ENCODE results near the gene ZMYND10. TPM values are rescaled to one million over a fixed set of nuclear protein-coding genes. Genes with fewer than 3 reads are reported as not detected.

The ZMYND10 gene
- total and polyA plus RNA-seq, 8 donors = 1.6 to 25.5 (median 17.2) TPM

DNA sequence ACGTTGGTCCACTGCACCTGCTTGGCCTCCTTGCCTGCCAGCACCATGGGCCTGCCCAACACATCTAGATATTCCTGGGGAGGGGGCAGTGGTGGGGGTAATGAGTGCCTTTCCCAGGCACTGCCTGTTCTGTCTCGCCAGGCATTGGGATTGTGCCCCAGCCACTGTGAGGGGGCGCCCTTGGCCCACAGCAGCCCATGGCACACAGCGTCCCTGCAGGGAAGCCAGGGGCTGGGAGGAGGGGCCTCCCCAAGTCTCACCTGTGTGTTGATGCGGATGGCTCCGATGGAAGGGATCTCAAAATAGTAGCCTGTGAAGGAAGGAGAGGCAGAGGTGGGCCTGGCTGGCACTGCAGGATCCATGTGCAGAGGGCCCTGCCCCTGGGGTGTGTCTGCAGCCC lies 32.5 kb upstream of the ZMYND10 start:
- intact Hi-C loops (cut with DNase I) = loop anchor here in 1 of 2 donors (10.0 kb wide), 1 partner anchor 157 kb away; no protein-coding TSS in a partner anchor
- no peak for DNase-seq
- H3K27ac ChIP-seq = no peak overlapping the region
- H3K27me3 ChIP-seq = no peaks in the 10 kb centered on the region
- no peaks in the 10 kb centered on the region for H3K4me1 ChIP-seq
- TF ChIP-seq, protein P1, sequence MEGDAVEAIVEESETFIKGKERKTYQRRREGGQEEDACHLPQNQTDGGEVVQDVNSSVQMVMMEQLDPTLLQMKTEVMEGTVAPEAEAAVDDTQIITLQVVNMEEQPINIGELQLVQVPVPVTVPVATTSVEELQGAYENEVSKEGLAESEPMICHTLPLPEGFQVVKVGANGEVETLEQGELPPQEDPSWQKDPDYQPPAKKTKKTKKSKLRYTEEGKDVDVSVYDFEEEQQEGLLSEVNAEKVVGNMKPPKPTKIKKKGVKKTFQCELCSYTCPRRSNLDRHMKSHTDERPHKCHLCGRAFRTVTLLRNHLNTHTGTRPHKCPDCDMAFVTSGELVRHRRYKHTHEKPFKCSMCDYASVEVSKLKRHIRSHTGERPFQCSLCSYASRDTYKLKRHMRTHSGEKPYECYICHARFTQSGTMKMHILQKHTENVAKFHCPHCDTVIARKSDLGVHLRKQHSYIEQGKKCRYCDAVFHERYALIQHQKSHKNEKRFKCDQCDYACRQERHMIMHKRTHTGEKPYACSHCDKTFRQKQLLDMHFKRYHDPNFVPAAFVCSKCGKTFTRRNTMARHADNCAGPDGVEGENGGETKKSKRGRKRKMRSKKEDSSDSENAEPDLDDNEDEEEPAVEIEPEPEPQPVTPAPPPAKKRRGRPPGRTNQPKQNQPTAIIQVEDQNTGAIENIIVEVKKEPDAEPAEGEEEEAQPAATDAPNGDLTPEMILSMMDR (IDR thresholded peaks at IDR 0.05) = no peak
- no peaks in the 10 kb centered on the region for H3K9me3 ChIP-seq
- no peak for ATAC-seq
- H3K4me3 ChIP-seq = no peak overlapping the region
- no peaks in the 10 kb centered on the region for H3K36me3 ChIP-seq

DNA sequence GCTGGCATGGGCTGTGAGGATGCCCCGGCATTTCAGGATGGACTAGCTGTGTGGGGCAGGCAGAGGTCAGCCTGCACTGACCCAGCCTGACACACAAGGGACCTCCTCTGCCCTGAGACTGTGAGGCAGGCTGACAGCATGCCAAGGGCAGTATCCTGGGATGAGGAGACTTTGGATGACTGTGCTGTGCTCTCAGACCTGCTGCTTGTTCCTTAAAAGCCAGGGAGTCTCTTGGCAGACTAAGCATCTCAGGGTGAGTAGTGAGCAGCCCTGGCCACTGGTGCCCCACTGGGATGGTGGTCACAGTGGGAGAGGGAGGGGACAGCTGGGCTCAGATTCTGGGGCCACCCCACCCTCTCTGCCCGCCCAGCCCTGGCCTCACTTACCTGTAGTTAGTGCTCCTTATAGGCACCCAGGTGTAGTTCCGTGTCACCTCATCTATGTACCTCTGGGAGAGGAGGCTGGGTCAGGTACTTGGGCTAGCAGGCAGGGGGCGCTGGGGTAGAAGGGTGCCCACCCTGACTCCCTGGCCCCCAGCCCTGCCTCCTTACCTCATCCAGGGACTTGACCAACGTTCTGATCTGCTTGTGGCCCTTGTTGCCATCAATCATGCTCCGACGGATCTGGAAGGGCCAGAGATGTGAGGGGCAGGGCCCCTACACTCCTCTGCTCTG lies 29.9 kb upstream of the ZMYND10 start:
- TF ChIP-seq, protein P1 (IDR thresholded peaks at IDR 0.05) = no peak
- no peak for ATAC-seq
- no peak for DNase-seq
- Histone ChIP-seq H3K36me3 (no peaks in the 10 kb centered on the region), H3K4me3 (no peak overlapping the region), H3K27ac (no peak overlapping the region), H3K9me3 (no peaks in the 10 kb centered on the region), H3K4me1 (no peaks in the 10 kb centered on the region), H3K27me3 (no peaks in the 10 kb centered on the region)
- intact Hi-C loops (cut with DNase I) = loop anchor here in 1 of 2 donors (10.0 kb wide), 1 partner anchor 159 kb away; no protein-coding TSS in a partner anchor

DNA sequence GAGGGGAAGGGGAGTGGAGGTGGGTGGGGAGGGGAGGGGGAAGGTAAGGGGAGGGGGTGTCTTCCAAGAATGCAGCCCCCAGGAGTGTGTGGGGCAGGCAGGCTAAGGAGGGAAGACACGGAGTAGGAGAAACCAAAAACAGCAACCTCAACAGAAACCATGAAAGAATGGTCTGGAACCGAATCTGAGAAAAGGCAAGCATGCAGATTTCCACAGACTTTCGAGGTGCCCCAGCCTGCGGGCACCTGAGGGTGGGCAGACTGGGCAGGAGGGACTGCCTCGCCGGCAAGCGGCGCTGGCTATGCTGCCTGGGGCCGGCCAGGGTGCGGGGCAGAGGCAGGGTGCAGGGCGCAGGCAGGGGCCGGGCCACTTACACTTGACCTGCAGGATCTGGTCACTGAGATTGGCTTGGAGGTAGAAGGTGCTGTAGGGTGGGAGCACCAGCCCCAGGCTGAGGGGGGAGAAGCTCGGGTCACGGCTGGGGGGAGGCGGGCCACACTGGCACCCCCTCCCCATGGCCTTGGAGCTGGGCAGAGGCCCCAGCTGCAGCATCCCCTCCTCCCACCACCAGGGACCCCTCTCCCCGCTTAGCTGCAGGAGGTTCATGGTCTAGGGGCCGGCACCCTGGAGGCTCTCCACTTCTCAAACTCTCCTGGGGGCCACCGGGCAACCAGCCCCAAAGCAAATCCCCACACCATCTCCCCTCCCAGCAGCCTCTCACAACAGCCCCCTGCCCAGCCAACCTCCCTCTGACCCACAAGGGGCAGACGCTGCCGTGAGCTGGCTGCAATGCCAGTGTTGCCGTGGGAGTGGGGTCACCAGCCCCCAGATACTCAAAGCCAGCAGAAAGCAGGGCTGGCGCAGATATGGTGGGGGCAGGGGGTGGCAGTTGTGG lies 29.1 kb upstream of the ZMYND10 start:
- TF ChIP-seq, protein P1 (IDR thresholded peaks at IDR 0.05) = no peak
- no peak for ATAC-seq
- Histone ChIP-seq H3K27ac (no peak overlapping the region), H3K4me1 (no peaks in the 10 kb centered on the region), H3K4me3 (no peak overlapping the region), H3K9me3 (no peaks in the 10 kb centered on the region), H3K36me3 (peaks cover 0 to 4% of the 10 kb centered on the region in 2 donors), H3K27me3 (peaks cover 0 to 3% of the 10 kb centered on the region in 2 donors)
- intact Hi-C loops (cut with DNase I) = loop anchor here in 1 of 2 donors (10.0 kb wide), 1 partner anchor 160 kb away; no protein-coding TSS in a partner anchor
- DNase-seq = no peak

DNA sequence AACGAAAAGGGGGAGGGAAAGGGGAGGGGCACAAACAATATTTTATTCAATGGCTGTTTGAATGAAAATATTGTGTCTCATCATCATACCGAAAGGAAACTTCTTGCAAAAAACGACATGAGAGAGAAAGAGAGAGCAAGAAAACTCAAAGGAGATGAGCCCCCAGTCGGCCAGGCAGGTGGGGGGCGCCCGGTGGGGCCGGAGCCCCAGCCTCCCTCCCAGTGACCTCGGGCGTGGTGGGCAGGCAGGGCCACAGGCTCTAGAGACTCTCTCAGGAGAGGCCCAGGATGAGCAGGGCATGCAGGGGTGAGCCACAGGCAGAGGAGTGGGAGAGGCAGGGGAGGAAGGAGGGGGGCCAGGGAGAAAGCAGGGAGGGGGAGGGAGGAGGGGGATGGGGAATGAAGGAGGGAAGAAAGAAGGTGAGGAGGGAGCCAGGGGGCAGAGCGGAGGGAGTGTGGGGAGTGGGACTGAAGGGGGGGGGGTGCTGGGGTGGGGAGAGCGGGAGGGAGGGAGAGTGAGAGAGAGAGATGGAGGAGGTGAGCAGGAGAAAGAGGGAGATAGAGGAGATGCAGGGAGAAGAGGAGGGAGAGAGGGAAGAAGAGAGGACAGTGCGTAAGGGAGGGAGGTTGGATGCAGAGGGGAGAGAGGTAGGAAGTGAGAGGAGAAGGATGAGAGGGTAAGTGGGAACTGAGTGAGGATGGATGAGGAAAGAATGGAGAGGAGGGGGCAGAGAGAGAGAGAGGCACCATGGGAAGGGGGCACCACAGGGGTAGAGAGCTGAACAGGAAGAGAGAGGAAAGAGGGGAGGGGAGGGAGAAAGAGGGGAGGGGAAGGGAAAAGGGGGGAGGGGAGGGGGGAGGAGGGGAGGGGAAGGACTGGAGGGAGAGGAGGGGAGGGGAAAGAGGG lies 27.9 kb upstream of the ZMYND10 start:
- no peak for DNase-seq
- H3K4me1 ChIP-seq = no peaks in the 10 kb centered on the region
- intact Hi-C loops (cut with DNase I) = loop anchor here in 1 of 2 donors (10.0 kb wide), 1 partner anchor 161 kb away; no protein-coding TSS in a partner anchor
- no peak overlapping the region for H3K4me3 ChIP-seq
- peaks cover 0 to 4% of the 10 kb centered on the region in 2 donors for H3K36me3 ChIP-seq
- no peak for ATAC-seq
- no peak overlapping the region for H3K27ac ChIP-seq
- no peaks in the 10 kb centered on the region for H3K9me3 ChIP-seq
- H3K27me3 ChIP-seq = peaks cover 0 to 3% of the 10 kb centered on the region in 2 donors
- TF ChIP-seq, protein P1 (IDR thresholded peaks at IDR 0.05) = no peak

Measured in left lung (tissue), 10 donors.